HepG2 (cell line): ENCODE data around the gene LEPR. TPM values are rescaled to one million over a fixed set of nuclear protein-coding genes. Genes with fewer than 3 reads are reported as not detected.

Experiments
- CEBPG ChIP-seq: IDR thresholded peaks from 2 replicates; pipeline ENCODE4 v1.6.1; 2016
- DPF2 ChIP-seq: sonication (generic); formaldehyde crosslinking; IDR thresholded peaks from 2 replicates; pipeline ENCODE4 v1.4.0; 2020; ENCODE audit warnings: mild to moderate bottlenecking, low read depth, missing genetic modification reagents, borderline replicate concordance
- EP300 ChIP-seq, 3 experiments: sonication (generic) in 1 of 3; formaldehyde crosslinking in 1 of 3; IDR thresholded peaks; 2 replicates each; pipeline versions ENCODE4 v1.5.1 to v1.6.1; 2011 to 2020; ENCODE audit warnings: low read depth in 2 of 3, low read length in 2 of 3, borderline replicate concordance in 1 of 3, improper control_type of control experiment in 1 of 3, mild to moderate bottlenecking in 1 of 3, missing genetic modification reagents in 1 of 3, moderate library complexity in 1 of 3
- MAFK ChIP-seq, 2 experiments: IDR thresholded peaks in 1 of 2; conservative IDR thresholded peaks in 1 of 2; 2 replicates each; pipeline ENCODE4 v1.6.1; 2011; ENCODE audit warnings: improper control_type of control experiment in 2 of 2, low read length in 2 of 2
- PRDM15 ChIP-seq: sonication (generic); formaldehyde crosslinking; IDR thresholded peaks from 2 replicates; pipeline ENCODE4 v1.4.0; 2020; ENCODE audit warnings: missing genetic modification reagents
- REPIN1 ChIP-seq: sonication (generic); formaldehyde crosslinking; IDR thresholded peaks from 2 replicates; pipeline ENCODE4 v1.8.0; 2022; ENCODE audit warnings: missing genetic modification reagents, low read depth, mild to moderate bottlenecking, borderline replicate concordance
- RFX5 ChIP-seq: IDR thresholded peaks from 2 replicates; pipeline ENCODE4 v1.6.1; 2011; ENCODE audit warnings: low read depth, low read length, improper control_type of control experiment
- SNAPC2 ChIP-seq: sonication (generic); formaldehyde crosslinking; IDR thresholded peaks from 2 replicates; pipeline ENCODE4 v1.8.1; 2022; ENCODE audit warnings: mild to moderate bottlenecking, missing genetic modification reagents
- SOX6 ChIP-seq, 2 experiments: fragments of 450-650 bp in 1 of 2; sonication (generic) in 1 of 2; formaldehyde crosslinking in 1 of 2; IDR thresholded peaks; 2 replicates each; pipeline versions ENCODE4 v1.4.0 to v1.6.1; 2017 to 2020; ENCODE audit warnings: antibody characterized with exemption in 1 of 2, mild to moderate bottlenecking in 1 of 2, missing genetic modification reagents in 1 of 2
- WIZ ChIP-seq: sonication (generic); formaldehyde crosslinking; IDR thresholded peaks from 2 replicates; pipeline ENCODE4 v1.5.1; 2020; ENCODE audit warnings: mild to moderate bottlenecking, missing genetic modification reagents
- ZFP36L1 ChIP-seq: sonication (generic); formaldehyde crosslinking; IDR thresholded peaks from 2 replicates; pipeline ENCODE4 v1.8.0; 2022; ENCODE audit warnings: mild to moderate bottlenecking, missing genetic modification reagents, moderate library complexity
- ZNF317 ChIP-seq: sonication (generic); formaldehyde crosslinking; IDR thresholded peaks from 2 replicates; pipeline ENCODE4 v1.5.0; 2020; ENCODE audit warnings: mild to moderate bottlenecking, missing genetic modification reagents
- ZNF607 ChIP-seq: sonication (generic); formaldehyde crosslinking; IDR thresholded peaks from 2 replicates; pipeline ENCODE4 v1.5.1; 2020; ENCODE audit warnings: missing genetic modification reagents, mild to moderate bottlenecking, borderline replicate concordance
- ZNF670 ChIP-seq: sonication (generic); formaldehyde crosslinking; IDR thresholded peaks from 2 replicates; pipeline ENCODE4 v1.8.0; 2022; ENCODE audit warnings: mild to moderate bottlenecking, missing genetic modification reagents, borderline replicate concordance
- ZNF709 ChIP-seq: sonication (generic); formaldehyde crosslinking; IDR thresholded peaks from 2 replicates; pipeline ENCODE4 v1.5.0; 2020; ENCODE audit warnings: mild to moderate bottlenecking, missing genetic modification reagents
- polyA plus RNA-seq, 8 experiments: library from polyadenylated mRNA; depleted of rRNA in 3 of 8; stranded (reverse) in 7 of 8; unstranded in 1 of 8; fragments of >200 nt; fragmentation: Illumina TruSeq in 4 of 8; extraction: Trizol in 4 of 8; gene quantifications; 2 replicates each; pipeline versions ENCODE4 v1.2.1 to v1.2.3, GENCODE V29; 2011 to 2016; ENCODE audit warnings: low read depth in 4 of 8, missing spikeins in 1 of 8, mixed read lengths in 1 of 8; ENCODE audit not compliant: insufficient read depth in 1 of 8
- total RNA-seq, 5 experiments: library from RNA; depleted of rRNA; stranded (reverse); fragments of >200 nt; fragmentation: Illumina TruSeq; extraction: Trizol; gene quantifications; 2 replicates each; pipeline ENCODE4 v1.2.3, GENCODE V29; 2016; ENCODE audit warnings: low read depth in 1 of 5
- TF ChIP-seq, protein P1 (sequence below): sonication (generic); formaldehyde crosslinking; IDR thresholded peaks from 2 replicates; pipeline ENCODE4 v1.5.0; 2020; ENCODE audit warnings: missing genetic modification reagents, mild to moderate bottlenecking, borderline replicate concordance
- TF ChIP-seq, protein P2 (sequence below): sonication (generic); formaldehyde crosslinking; IDR thresholded peaks from 2 replicates; pipeline ENCODE4 v1.9.0; 2021; ENCODE audit warnings: missing genetic modification reagents, borderline replicate concordance

Gene LEPR
- total and polyA plus RNA-seq, 2 of the 13 experiments (the other 11 are each of a cell fraction or from before 2014, with no cell fraction given) = 0.60 to 1.7 TPM

- TF ChIP-seq MAFK (conservative IDR thresholded peaks at IDR 0.05 in 1 of 2, IDR thresholded peaks at IDR 0.05 in 1 of 2; ENCODE audit: low read length in 2 of 2) = no peak
- TF ChIP-seq, protein P1, sequence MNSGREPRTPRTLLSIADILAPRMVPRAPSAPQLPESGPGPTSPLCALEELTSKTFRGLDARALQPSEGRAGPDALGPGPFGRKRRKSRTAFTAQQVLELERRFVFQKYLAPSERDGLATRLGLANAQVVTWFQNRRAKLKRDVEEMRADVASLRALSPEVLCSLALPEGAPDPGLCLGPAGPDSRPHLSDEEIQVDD (CRISPR knock-in tag) = no peak
- no peak for TF ChIP-seq ZNF317 (CRISPR knock-in tag)
- TF ChIP-seq CEBPG (CRISPR knock-in tag) = no peak
- no peak for TF ChIP-seq RFX5
- TF ChIP-seq, protein P2, sequence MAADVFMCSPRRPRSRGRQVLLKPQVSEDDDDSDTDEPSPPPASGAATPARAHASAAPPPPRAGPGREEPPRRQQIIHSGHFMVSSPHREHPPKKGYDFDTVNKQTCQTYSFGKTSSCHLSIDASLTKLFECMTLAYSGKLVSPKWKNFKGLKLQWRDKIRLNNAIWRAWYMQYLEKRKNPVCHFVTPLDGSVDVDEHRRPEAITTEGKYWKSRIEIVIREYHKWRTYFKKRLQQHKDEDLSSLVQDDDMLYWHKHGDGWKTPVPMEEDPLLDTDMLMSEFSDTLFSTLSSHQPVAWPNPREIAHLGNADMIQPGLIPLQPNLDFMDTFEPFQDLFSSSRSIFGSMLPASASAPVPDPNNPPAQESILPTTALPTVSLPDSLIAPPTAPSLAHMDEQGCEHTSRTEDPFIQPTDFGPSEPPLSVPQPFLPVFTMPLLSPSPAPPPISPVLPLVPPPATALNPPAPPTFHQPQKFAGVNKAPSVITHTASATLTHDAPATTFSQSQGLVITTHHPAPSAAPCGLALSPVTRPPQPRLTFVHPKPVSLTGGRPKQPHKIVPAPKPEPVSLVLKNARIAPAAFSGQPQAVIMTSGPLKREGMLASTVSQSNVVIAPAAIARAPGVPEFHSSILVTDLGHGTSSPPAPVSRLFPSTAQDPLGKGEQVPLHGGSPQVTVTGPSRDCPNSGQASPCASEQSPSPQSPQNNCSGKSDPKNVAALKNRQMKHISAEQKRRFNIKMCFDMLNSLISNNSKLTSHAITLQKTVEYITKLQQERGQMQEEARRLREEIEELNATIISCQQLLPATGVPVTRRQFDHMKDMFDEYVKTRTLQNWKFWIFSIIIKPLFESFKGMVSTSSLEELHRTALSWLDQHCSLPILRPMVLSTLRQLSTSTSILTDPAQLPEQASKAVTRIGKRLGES (CRISPR knock-in tag) = no peak
- no peak for TF ChIP-seq WIZ (CRISPR knock-in tag)
- TF ChIP-seq ZNF709 (CRISPR knock-in tag) = no peak
- no peak for TF ChIP-seq ZNF670 (CRISPR knock-in tag)
- no peak for TF ChIP-seq PRDM15 (CRISPR knock-in tag)
- TF ChIP-seq SOX6 (IDR thresholded peaks at IDR 0.05) = no peak
- no peak for TF ChIP-seq SOX6 (CRISPR knock-in tag; IDR thresholded peaks at IDR 0.05)
- TF ChIP-seq SNAPC2 = peak; percentile 21; the same call in 1 of the 2 replicates
- no peak for TF ChIP-seq DPF2 (CRISPR knock-in tag)
- no peak for TF ChIP-seq EP300 (IDR thresholded peaks at IDR 0.05; ENCODE audit: low read depth in 2 of 2, low read length in 2 of 2)
- no peak for TF ChIP-seq EP300 (CRISPR knock-in tag; IDR thresholded peaks at IDR 0.05; ENCODE audit: borderline replicate concordance)
- no peak for TF ChIP-seq ZFP36L1
- 0 out of 2 replicates have a peak, but pooled peaks have one; percentile 32 for TF ChIP-seq REPIN1 (CRISPR knock-in tag)
- TF ChIP-seq ZNF607 (CRISPR knock-in tag) = no peak
These were observed 533 bp upstream of the LEPR start (continued) for GRCh38 chr1:65419681-65420589.
